ENCODE data around the gene FOXA1. TPM values are rescaled to one million over a fixed set of nuclear protein-coding genes. Genes with fewer than 3 reads are reported as not detected.
A peak's percentile ranks its signal among the peaks of the same experiment; 100 is the strongest.

Gene FOXA1
- polyA plus RNA-seq, 3 donors from 2014 or later: not detected

DNA sequence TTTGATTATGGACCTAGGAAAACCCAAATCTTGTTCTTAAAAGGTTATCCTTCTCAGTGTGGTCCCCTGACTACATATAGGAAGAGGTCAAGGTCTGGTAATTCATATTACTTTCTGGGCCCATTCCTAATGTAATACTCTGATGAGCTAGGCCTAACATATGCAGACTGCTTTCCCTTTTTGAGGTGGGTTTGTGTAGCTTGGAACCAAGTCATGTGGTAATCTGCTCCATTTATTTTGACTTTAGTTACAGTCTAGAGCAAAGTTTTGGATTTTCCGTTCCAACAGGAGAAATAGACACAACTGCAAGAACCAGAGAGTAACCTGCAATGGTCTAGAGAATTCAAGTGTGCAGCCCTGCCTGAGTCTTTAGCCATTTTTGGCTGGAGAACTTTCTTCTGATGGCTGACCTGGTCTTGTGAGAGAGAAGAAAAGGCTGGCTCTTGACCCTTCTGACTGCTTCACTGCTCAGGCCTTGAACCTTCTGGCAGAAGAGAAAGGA is 22.9 kb upstream of the FOXA1 start:
- Mint-ChIP-seq H3K4me3 (no peak overlapping the region), H3K9me3 (peaks cover 12 to 53% (median 37%) of the 10 kb centered on the region in 6 donors), H3K27me3 (ENCODE audit: low read depth in 3 of 3) (peaks cover 2 to 4% (median 4%) of the 10 kb centered on the region in 3 donors), H3K36me3 (peaks cover 0 to 4% (median 0%) of the 10 kb centered on the region in 3 donors), H3K4me1 (no peaks in the 10 kb centered on the region), H3K27ac (no peak overlapping the region)
- DNase-seq: no peak

DNA sequence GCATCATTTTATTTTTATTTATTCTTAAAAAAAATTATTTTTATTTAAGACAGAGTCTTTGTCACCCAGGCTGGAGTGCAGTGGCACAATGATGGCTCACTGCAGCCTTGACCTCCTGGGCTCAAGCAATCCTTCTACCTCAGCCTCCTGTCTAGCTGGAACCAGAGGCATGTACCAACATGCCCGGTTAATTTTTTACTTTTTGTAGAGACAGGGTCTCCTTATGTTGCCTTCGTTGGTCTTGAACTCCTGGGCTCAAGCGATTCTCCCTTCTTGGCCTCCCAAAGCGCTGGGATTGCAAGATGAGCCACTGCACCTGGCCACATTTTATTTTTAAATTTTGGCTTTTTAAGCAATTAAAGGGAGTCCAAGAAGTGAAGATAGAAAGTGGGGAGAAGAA is 21.8 kb upstream of the FOXA1 start:
- no peak for DNase-seq
- Mint-ChIP-seq H3K36me3 (peaks cover 0 to 4% (median 0%) of the 10 kb centered on the region in 3 donors), H3K4me3 (no peak overlapping the region), H3K9me3 (peaks cover 19 to 63% (median 41%) of the 10 kb centered on the region in 6 donors), H3K27me3 (ENCODE audit: low read depth in 3 of 3) (peaks cover 2 to 4% (median 4%) of the 10 kb centered on the region in 3 donors), H3K4me1 (no peaks in the 10 kb centered on the region), H3K27ac (no peak overlapping the region)

DNA sequence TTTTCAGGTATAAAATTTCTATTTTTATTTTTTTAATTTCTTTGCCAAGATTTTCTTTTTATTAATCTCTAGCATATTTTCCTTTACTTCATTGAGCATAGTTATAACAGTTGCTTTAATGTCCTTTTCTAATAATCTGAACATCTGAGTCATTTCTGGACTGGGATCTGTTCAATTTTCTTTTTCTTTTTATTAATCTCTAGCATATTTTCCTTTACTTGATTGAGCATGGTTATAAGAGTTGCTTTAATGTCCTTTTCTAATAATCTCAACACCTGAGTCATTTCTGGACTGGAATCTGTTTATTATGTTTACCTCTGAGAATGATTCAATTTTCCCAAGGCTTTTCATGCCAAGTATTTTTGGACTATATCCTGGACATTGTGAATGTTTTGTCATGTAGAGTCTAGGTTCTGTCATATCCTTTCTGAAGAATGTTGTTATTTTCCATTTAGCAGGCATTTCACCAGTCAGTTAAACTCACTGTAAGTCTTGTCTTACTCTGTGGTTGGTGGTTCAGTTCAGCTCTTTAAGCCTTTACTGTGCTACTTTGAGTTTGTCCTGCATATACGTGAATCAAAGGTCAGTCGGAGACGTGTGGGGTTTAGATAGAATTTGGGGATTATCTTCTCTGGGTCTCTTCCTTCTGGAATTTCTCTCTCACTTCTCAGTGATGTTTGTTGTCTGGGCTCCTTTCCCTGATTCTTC is 20.7 kb upstream of the FOXA1 start:
- H3K27me3 Mint-ChIP-seq (ENCODE audit: low read depth in 3 of 3): peaks cover under 1 to 4% (median 1%) of the 10 kb centered on the region in 3 donors
- H3K4me1 Mint-ChIP-seq: no peaks in the 10 kb centered on the region
- H3K4me3 Mint-ChIP-seq: no peak overlapping the region
- H3K9me3 Mint-ChIP-seq: peaks cover 18 to 67% (median 42%) of the 10 kb centered on the region in 6 donors
- H3K36me3 Mint-ChIP-seq: peaks cover 0 to 4% (median under 1%) of the 10 kb centered on the region in 3 donors
- H3K27ac Mint-ChIP-seq: no peak overlapping the region
- DNase-seq: no peak

DNA sequence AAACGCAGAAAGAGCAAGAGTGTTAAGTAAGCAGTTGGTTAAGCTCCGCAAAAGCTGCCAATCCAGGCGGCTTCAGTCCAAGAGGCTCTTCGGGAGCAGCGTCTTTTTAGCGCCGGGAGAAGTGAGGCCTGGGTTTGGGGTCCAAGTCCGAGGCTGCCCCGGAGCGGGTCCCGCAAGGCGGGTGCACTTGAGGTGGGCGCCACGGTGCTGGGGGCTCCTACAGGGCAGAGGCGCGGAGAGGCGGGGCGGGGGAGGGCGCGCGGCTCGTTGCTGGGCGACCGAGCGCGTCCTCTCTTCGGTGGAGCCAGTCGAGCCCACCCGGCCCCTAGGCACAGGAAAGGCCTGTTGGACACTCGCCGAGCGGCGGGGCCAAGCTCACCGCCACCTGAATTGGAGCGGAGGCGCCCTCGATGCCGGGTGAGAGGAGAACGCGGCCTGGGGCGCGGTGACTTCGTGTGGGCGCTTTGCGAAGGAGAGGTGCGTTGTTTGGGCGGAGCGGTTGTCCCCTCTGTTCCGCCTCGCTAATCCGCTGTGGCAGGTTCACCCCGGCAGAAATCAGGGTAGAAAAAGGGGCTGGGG is 16.0 kb upstream of the FOXA1 start:
- H3K9me3 Mint-ChIP-seq: peaks cover 21 to 55% (median 39%) of the 10 kb centered on the region in 6 donors
- no peaks in the 10 kb centered on the region for H3K4me1 Mint-ChIP-seq
- H3K27ac Mint-ChIP-seq: no peak overlapping the region
- H3K36me3 Mint-ChIP-seq: peaks cover 0 to 3% (median 0%) of the 10 kb centered on the region in 3 donors
- no peak for DNase-seq
- peaks cover 0 to 4% (median 4%) of the 10 kb centered on the region in 3 donors for H3K27me3 Mint-ChIP-seq (ENCODE audit: low read depth in 3 of 3)
- H3K4me3 Mint-ChIP-seq: no peak overlapping the region

DNA sequence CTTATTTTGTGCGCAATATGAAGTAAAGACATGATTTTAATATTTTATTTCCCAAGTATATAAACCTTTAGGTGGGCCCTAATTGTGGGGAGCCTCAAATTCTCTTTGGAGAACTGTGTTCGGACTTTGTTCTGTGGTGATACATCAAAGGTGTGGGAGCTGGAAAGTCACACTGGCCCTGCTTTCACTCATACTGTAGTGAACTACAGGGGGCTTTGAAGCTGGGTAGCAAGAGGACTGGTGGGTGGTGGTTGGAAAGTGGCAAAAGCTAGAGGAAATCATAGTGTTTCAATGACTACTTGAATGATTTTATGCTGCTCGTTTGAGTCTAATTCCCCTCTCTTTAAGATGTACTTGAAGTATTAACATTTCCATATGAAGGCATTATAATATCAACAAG is 13.6 kb upstream of the FOXA1 start:
- Mint-ChIP-seq H3K4me1 (no peaks in the 10 kb centered on the region), H3K9me3 (peaks cover 18 to 34% (median 23%) of the 10 kb centered on the region in 6 donors), H3K36me3 (peaks cover 0 to 3% (median 0%) of the 10 kb centered on the region in 3 donors), H3K27ac (no peak overlapping the region), H3K4me3 (no peak overlapping the region), H3K27me3 (ENCODE audit: low read depth in 3 of 3) (peaks cover 0 to 4% (median 2%) of the 10 kb centered on the region in 3 donors)
- no peak for DNase-seq

DNA sequence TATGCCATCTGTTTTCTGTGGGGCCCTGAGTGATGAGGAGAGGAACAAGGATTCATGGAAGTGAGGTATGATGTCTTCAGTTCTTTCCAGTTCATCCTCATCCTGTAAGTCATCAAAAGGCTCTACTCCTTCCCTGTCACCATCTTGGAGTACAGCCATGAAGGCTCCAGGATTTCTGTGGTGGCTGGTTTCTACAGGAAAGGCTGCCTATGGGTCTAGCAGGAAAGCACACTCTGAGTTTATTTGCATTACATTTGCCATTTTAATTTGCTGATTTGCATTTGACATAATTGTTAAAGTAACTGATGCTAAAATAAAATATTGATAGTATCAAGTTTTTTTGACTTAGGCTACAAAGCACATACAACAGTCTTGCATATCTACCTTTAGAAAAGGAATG is 11.6 kb upstream of the FOXA1 start:
- Mint-ChIP-seq H3K4me1 (no peaks in the 10 kb centered on the region), H3K36me3 (peaks cover 0 to 3% (median 0%) of the 10 kb centered on the region in 3 donors), H3K4me3 (no peak overlapping the region), H3K9me3 (peaks cover 11 to 26% (median 16%) of the 10 kb centered on the region in 6 donors), H3K27me3 (ENCODE audit: low read depth in 3 of 3) (peaks cover 6 to 16% (median 7%) of the 10 kb centered on the region in 3 donors), H3K27ac (no peak overlapping the region)
- no peak for DNase-seq

DNA sequence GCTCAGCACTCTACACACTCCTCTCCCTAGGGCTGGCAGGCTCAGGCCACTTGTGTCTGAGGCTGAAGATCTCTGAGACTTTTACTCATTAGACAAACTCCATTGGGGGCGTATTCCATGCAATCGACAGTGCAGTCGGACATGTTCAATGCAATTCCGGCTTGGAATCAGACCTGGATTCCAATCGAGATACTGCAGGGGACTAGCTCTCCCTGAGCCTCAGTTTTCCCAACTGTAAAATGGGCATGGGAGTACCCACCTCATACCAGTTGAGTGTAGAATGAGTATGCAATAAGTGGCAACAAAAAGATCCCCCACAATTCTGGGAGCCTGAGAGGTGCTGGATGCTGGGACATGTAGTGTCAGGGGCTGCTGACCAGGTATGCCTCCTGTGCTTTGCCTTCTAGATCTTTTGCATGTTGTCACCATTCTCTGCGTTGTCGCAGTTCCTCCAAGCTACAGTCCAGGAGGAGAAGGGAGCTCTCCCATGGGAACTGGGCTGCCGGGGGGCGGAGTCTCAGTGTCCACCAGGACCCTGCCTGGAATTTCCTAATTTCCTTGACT is 8.7 kb upstream of the FOXA1 start:
- H3K9me3 Mint-ChIP-seq: peaks cover 6 to 34% (median 16%) of the 10 kb centered on the region in 6 donors
- no peaks in the 10 kb centered on the region for H3K36me3 Mint-ChIP-seq
- peaks cover 5 to 6% of the 10 kb centered on the region in 2 donors for H3K4me1 Mint-ChIP-seq
- H3K4me3 Mint-ChIP-seq: no peak overlapping the region
- peaks cover 13 to 25% (median 21%) of the 10 kb centered on the region in 3 donors for H3K27me3 Mint-ChIP-seq (ENCODE audit: low read depth in 3 of 3)
- no peak for DNase-seq
- H3K27ac Mint-ChIP-seq: no peak overlapping the region

DNA sequence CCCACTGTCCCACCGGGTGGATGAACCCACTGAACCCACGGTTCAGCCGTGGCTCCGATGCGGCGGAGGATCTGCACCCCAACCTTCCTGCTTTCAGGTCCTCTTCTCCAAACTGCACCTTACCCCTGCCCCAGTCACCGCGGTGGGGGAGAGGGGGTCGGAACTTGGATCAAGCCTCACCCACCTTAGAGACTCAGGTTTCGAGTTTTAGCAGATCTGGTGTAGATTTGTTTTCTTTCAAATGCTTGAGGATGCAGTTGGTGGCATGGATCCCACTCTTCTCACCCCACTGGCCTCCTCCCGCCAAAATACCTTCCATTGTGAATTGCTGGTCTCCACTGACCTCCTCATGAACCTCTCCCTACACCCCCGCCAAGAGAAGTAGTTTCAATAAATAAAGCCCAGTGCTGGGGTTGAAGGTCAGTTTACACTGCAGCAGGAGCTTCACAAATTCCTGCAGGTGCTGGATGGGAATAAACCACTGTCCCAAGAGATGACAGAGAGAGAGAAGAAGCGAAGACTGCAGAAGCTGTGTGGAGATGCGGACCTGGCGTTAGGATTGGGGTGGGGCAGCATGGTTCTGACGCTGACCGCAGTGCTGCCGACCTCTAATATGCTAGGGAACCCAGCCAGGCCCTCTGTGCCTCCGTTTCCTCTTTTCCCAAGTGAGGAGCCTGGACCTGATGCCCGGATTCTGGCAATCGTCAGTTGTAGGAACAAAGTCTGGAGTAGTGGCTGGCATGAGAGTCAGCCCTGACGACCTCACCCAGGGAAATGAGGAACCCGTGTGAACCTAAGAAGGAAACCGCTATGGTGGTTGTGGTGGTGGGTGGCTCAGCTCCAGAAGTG is 7.8 kb upstream of the FOXA1 start:
- H3K4me3 Mint-ChIP-seq: no peak overlapping the region
- no peak overlapping the region for H3K27ac Mint-ChIP-seq
- DNase-seq: no peak
- peaks cover 6 to 35% (median 17%) of the 10 kb centered on the region in 6 donors for H3K9me3 Mint-ChIP-seq
- H3K36me3 Mint-ChIP-seq: no peaks in the 10 kb centered on the region
- peaks cover 5 to 6% of the 10 kb centered on the region in 2 donors for H3K4me1 Mint-ChIP-seq
- H3K27me3 Mint-ChIP-seq (ENCODE audit: low read depth in 3 of 3): peaks cover 14 to 28% (median 21%) of the 10 kb centered on the region in 3 donors

DNA sequence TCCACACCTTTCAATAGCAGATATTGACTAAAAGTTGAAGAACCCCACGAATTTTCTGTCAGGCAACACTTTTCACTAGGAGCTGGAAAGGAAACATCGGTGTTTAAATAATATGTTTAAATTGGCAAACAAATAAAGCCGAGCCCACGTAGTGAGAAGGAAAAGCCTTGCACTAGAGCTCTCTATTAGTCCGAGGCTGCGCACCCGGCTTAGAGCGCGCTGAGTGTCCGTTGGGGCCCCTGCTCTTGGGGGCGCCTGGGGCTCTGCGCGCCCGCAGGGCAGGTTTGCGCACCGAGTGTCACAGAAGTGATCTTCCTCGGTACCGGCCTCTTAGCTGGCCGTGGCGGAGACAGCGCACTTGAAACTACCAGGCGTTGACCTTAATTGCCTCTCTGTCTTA is 6.8 kb upstream of the FOXA1 start:
- Mint-ChIP-seq H3K27ac (no peak overlapping the region), H3K27me3 (ENCODE audit: low read depth in 3 of 3) (peaks cover 19 to 37% (median 21%) of the 10 kb centered on the region in 3 donors), H3K4me3 (no peak overlapping the region), H3K9me3 (peaks cover 6 to 42% (median 22%) of the 10 kb centered on the region in 6 donors), H3K4me1 (peaks cover 5 to 6% of the 10 kb centered on the region in 2 donors), H3K36me3 (no peaks in the 10 kb centered on the region)
- no peak for DNase-seq

DNA sequence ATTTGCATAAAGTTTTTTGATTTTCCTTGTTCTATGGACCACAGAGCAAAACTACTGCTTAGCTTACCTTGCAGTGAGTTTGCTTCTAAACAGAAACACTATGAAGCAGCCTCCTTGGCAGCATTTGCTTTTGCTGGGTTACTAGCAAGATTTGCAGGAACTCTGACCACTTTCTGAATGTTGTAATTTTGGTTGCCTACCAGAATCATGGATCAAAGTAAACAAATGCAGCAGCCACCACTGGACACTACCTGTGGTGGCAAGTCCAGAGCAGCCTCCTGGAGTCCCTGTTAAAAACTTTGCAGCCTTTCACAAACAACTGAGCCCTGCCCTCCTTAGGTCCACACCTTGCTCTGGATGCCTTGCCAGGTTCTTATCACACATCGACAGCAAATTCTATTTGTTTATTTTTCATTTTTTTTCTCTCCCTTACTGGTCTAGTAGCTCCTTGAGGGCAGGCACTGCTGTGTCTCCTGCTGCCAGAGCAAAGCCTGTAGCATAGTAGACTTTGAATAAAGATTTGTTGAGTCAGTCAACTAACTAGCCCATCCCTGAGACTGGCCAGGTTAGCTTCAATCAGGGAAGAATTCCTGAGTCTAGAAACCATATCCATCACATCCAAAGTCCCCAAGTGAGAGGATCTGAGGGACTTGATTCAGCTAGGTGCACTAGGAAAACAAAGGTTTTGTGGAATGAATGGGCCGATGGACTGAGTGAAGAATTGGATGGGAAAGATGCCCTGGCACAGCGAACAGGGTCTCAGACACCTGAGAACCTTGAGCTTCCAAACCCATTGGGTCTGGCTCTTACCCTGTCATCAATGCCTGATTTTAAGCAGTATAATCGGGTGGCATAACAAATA is 6.1 kb upstream of the FOXA1 start:
- H3K27me3 Mint-ChIP-seq (ENCODE audit: low read depth in 3 of 3): peaks cover 26 to 45% (median 28%) of the 10 kb centered on the region in 3 donors
- H3K27ac Mint-ChIP-seq: no peak overlapping the region
- H3K9me3 Mint-ChIP-seq: peaks cover 8 to 44% (median 27%) of the 10 kb centered on the region in 6 donors
- H3K4me3 Mint-ChIP-seq: peak overlapping the region in 1 of 5 donors; percentile 33
- peaks cover 0 to 3% (median 0%) of the 10 kb centered on the region in 3 donors for H3K36me3 Mint-ChIP-seq
- peaks cover 8 to 11% of the 10 kb centered on the region in 2 donors for H3K4me1 Mint-ChIP-seq
- no peak for DNase-seq

DNA sequence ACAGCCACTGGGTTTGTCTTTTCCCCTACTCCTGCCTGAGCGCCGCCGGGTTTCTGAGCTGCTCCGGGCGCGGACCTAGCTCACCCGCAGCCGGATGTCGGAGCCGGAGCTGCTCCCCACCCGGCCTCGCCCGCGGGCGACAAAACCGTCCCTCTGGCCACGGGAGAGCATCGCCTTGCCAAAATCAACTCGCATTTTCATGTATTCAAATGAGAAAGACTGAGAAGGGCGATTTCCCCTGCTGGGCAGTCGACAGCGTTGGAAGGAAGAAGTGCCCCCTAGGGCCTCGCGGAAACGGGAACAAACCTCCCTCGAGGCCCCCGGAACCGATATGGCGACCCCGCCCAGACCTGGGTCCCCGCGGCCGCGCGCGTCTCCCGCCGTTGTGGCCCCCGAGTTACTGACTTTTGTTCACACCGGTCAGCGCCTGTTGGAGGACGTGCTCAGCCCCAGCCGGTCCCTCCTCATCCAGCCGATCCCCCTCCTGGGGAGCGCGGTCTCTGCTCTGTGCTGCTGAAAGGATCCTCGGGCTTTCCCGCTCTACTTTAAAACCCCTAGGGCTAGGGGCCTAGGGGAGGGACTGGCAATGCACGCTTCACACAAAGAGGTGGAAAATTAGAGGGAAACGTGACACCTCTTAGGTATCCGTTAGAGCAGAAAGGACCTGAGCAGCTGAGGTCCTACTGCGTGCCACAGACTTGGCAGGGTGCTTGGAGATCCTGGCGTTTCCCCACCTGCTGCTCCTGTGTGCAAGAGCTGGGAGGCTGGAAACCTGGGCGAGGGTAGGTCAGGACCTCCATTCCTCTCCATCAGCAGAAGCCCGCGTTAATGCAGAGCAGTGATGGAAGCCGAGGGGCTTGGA is 4.7 kb upstream of the FOXA1 start:
- Mint-ChIP-seq H3K27ac (no peak overlapping the region), H3K9me3 (peaks cover 8 to 48% (median 27%) of the 10 kb centered on the region in 6 donors), H3K27me3 (ENCODE audit: low read depth in 3 of 3) (peaks cover 31 to 47% (median 32%) of the 10 kb centered on the region in 3 donors), H3K4me3 (peak overlapping the region in 1 of 5 donors; percentile 10), H3K4me1 (peaks cover 9 to 17% of the 10 kb centered on the region in 2 donors), H3K36me3 (peaks cover 0 to 3% (median 0%) of the 10 kb centered on the region in 3 donors)
- no peak for DNase-seq

Data from immature natural killer cell (primary cell).